GM21737 (cell line): ENCODE data around the gene INPP5D.
"Not testable (repeated sequence)": the region's sequence is repeated elsewhere in the genome, so short reads cannot be mapped to it uniquely, and the experiment has no call there.

Experiments
- ATAC-seq: cut with Tn5 transposase; IDR thresholded peaks from one replicate; pipeline ENCODE4 v1.9.1; 2021; ENCODE audit warnings: mild to moderate bottlenecking, moderate library complexity; ENCODE audit not compliant: unreplicated experiment

INPP5D gene

GRCh38 chr2:233112776-233113452 lies 52.8 kb downstream of the INPP5D start:
- no peak for ATAC-seq

DNA sequence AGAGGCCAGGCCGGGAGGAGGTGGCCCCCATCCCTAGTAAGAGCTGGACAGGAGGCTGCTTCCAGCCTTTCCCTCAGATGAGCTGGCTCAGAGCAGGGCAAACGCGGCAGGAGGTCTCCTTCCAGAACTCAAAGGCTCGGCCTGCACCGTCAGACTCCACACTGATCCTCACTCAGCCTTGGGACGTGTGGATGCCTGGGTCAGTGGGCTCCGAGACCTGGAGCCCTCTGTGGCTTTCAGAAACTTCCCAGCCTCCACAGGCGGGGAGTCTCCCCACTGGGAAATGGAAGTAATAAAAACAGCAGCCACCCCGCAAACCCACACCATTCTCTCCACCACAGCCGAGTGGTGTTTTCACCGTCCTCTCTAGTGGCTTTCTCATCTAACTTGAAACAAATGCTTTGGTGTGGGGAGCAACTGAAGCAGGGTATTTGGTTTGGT lies 54.3 kb downstream of the INPP5D start:
- no peak for ATAC-seq

DNA sequence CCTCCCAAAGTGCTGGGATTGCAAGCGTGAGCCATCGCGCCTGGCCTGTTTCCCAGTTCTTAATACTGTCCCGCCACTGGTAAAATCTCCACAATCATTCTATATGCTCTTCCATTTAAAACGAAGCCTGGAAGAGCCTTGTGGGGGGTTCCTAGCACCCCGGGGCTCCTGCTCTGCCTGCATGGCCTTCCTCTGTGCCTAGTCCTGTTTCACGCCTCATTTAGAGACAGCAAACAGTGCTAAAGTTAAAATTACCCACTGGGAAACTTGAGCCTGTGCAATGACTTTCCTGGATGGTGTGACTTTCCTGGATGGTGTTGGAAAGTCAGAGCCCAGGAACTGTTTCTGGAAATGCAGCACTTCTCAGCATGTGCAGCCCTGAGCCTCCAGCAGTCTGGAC lies 55.0 kb downstream of the INPP5D start:
- ATAC-seq, result no peak

DNA sequence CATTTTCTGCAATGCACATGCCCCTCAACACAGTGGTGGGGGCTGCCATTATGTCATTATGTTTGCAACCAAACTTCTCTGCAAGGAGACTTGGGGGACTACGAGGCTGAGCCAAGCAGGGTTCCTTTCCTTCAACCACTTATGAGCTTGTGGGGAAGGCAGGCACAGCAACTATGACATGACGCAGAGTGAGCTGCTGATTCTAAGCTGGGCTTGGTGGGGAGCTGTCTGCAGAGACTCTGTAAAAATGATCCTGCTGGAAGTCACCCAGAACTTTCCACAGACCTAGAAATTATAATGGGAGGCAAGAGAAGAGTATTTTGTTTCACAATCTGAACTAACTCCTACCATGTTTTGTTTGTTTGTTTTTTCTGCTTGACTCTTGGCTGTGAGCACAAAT lies 55.6 kb downstream of the INPP5D start:
- ATAC-seq, result no peak

DNA sequence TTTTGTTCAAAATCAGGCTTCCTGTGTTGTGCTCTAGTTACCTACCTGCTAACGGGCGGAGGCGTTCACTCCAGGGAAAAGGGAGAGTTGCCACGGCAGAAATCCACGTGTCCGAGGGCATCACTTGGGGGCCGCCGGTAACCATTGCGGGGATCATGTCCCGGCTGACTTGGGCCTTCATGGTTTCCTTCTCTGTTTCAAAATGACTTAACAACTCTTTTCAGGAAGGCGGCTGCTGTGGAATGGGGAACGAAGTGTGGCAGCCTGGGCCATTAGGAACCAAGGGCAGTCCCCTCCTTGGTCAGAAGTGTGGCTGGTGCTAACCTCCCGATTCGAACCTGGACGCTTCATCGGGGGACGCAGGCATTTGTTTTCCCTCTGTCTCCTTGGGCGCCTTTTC lies 56.8 kb downstream of the INPP5D start:
- ATAC-seq, result no peak

DNA sequence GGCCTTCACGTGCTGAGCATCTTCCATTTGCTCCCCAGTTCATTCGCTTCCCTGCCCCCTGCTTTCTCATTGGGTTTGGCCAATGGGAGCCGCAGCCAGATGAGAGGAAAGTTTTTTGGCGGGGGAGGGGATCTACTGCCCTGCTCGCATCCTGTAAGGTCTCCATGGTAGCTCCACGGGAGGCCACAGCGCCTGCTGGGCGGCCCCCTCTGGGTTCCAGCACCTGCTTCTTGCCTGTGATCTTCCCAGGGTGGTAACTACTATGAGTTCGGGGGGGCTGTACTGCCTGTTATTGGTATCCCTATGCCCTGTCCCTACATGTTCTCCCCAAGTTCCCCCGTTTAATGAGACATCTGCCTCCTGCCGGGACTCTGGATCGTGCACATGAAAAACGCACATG lies 57.2 kb downstream of the INPP5D start:
- ATAC-seq, result no peak

DNA sequence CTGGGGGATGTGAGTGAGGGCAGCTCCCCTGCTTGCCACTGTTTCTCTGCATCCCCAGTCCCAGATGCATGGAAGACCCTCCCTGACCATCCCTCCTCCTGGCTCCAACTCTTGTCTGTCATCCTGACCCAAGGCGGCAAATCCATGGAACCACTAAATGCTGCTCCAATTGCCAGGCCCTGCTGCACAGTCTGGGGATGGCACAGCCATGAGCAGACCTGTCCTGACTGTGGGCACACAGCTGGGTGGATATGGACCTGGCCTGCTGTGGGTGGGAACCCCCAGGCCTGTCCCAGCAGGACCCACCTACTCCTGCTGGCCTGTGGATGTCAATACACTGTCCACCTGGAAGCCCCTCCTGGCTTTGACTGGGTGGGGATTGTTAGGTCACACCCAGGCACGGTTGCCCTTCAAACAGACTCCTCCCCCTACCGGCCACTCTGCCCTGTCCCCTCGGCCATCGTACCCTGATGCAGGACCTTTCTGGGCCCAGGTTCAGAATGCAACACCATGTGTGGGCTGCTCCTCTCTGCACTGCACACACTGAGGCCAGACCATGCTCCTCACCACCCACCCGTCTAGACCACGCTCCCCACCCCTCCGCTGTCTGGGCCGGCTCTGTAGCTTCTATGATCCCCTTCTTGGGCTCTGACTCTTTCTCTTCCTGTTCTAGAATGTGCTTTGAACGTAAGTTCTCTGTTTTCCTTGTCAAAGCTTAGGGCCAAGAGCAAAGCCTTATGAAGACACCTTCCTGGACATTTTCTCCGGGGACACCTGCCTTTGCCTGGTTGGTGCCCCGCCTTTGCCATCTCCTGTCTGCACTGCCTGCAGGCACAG lies 57.9 kb downstream of the INPP5D start:
- ATAC-seq, result no peak

- no peak for ATAC-seq
Observed at GRCh38 chr2:233118648-233119000, 58.5 kb downstream of the INPP5D start.

DNA sequence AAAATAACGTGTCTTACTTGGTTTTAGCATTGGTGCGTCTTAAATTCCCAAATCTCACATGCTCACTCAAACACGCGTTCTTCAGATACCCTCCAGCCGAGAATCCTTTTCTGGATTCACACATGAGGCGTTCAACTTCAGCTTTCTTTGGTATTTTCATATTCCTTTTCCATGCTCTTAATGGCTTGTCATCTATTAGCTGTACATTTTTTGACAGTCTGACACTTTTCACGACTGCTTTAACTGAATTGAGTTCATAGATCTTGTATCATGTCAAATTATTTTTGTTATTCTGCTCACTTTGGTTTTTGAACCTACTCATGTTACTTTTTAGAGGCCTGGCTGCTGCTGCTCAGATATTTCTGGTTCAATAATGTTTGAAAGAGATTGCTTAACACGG lies 59.0 kb downstream of the INPP5D start:
- no peak for ATAC-seq

GRCh38 chr2:233119806-233120205 lies 59.7 kb downstream of the INPP5D start:
- no peak for ATAC-seq

- ATAC-seq, result no peak
Observed at GRCh38 chr2:233120459-233120858, 60.3 kb downstream of the INPP5D start.

GRCh38 chr2:233121856-233122255 lies 61.7 kb downstream of the INPP5D start:
- no peak for ATAC-seq

DNA sequence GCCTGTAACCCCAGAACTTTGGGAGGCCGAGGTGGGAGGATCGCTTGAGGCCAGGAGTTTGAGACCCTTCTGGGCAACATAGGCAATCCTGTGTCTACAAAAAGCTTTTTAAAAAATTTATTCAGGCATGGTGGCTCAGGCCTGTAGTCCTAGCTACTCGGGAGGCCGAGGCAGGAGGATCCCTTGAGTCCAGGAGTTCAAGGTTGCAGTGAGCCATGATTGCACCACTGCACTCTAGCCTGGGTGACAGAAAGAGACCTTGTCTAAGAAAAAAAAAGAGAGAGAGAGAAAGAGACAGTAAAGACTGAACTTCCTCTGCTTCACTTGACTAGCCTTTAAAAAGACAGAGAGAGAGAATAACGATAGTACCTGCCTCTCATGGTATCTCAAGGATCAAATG lies 62.4 kb downstream of the INPP5D start:
- ATAC-seq, result no peak

- not testable (repeated sequence) for ATAC-seq
Observed at GRCh38 chr2:233123576-233123975, 63.4 kb downstream of the INPP5D start.

DNA sequence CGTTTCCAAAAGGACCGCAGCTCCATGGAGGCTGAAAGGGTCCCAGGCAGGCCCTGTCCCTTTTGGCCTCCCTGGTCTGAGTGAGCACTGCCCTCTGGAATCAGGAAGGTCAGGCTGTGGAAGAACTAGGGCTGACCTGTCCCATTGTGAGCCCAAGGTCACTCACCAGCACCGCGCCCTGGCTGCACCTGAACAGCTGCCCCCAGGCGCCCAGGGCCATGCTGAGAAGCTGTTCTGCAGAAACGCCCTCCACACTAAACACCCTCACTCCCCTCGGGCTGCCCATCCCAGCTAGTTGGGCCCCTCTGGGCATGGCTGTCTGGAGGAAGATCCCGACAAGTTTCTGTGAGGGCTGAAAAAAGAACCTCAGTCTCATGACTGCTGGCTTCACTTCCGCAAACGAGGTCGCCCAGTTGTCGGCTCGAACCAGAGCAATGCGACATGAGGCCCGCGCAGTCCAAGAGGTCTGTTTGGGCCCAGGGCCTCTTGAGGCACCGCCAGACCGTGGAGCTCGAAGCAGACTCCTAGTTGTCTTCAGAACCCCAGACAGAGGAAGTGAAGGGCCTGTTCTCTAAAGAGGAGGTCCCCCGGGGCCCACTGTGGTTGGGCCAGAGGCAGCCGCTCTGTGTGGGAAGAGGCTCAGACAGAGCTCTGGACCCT lies 64.4 kb downstream of the INPP5D start:
- peak; percentile 75 for ATAC-seq

- no peak for ATAC-seq
Observed at GRCh38 chr2:233125455-233126065, 65.4 kb downstream of the INPP5D start.

GRCh38 chr2:233129351-233129978 lies 69.3 kb downstream of the INPP5D start:
- ATAC-seq, result no peak

DNA sequence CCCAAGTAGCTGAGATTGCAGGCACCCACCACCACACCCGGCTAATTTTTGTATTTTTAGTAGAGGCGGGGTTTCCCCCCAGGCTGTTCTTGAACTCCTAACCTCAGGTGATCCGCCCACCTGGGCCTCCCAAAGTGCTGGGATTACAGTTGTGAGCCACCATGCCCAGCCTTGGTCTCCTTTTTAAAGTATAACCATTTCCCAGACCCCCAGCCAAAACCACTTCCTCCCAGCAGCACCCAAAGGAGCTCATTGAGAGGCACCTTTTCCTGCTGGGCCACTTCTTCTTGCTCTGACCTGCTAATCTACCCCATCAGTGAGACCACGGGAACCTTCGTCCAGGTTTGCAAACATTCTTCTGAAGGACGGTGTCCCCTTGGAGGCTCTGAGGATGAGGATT lies 69.9 kb downstream of the INPP5D start:
- no peak for ATAC-seq

DNA sequence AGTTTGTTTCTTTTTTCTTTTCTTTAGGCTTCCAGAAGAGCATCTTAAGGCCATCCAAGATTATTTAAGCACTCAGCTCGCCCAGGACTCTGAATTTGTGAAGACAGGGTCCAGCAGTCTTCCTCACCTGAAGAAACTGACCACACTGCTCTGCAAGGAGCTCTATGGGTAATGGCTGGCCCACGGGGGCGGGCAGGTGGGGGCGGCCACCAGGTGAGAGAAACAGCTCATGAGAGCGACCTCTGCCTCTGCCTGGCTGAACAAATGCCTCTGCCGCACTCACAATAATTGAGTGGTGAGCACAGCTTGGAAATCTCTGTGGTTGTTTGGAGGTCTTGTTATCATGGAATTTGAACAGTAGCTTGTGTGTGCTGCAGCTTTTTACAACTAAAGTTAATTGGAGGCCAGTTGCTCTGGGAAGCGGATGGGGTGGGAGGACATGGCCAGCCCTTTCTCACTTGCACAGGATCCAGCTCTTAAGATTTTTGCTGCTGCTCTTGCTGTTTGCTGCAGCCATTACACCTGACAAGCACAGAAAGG lies 70.4 kb downstream of the INPP5D start:
- ATAC-seq, result no peak

DNA sequence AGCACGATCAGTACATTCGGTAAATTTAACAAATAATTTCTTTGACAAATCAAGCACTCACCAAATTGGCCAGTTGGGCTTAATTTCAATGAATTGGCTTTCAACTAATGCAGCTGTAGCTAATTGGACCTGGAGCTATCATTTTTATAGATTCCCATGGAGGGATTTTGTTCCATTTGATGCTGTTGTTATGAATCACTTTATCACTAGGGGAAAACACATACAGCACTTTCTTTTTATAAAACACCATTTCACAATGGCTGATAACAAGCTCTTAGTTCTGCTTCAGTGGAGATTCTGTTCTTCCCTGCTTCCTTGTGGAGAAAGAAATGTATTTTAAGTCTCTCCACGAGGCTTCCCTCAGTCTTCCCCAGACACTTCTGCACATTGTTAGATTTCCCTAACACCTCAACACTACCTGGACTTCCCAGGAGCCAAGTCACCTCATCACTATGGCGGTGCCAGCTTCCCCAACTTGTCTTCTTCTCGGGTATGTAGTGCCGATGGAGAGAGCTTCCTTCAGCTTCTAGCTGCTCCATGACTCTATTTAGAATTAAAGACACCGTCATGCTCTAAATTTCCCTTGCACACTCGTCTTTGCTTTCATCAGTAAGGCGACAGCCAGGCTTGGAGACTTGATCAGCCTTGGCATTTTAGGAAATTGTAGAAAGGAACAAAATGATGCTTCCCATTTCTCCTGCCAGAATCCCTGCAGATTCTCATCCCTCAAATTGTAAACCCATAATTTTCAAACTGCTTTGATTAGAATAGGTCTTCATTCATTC lies 72.0 kb downstream of the INPP5D start:
- ATAC-seq, result no peak
